Ascending aorta (tissue), 2 donors: ENCODE data around the gene ACBD4. TPM values are rescaled to one million over a fixed set of nuclear protein-coding genes. Genes with fewer than 3 reads are reported as not detected.
A peak's percentile ranks its signal among the peaks of the same experiment; 100 is the strongest.

Experiments used
- DNase-seq, 2 donors: peaks; one replicate each; pipeline ENCODE4 v3.0.0-alpha.2; 2019; ENCODE audit warnings: low spot score in 2 of 2
- H3K27ac ChIP-seq, 2 donors: fragments of 200-600 bp; sonication (generic); one replicate each; pipeline ENCODE4 v1.5.1; 2016 to 2017; ENCODE audit warnings: mild to moderate bottlenecking in 1 of 2
- H3K27me3 ChIP-seq: fragments of 200-600 bp; sonication (generic); one replicate; pipeline ENCODE4 v1.5.1; 2017
- H3K36me3 ChIP-seq, 2 donors: fragments of 200-600 bp; sonication (generic); one replicate each; pipeline ENCODE4 v1.5.1; 2016
- H3K4me1 ChIP-seq, 2 donors: fragments of 200-600 bp; sonication (generic); one replicate each; pipeline ENCODE4 v1.5.1; 2016 to 2017; ENCODE audit warnings: mild to moderate bottlenecking in 1 of 2
- H3K4me3 ChIP-seq, 2 donors: fragments of 200-600 bp; sonication (generic); one replicate each; pipeline ENCODE4 v1.5.1; 2016 to 2017; ENCODE audit warnings: mild to moderate bottlenecking in 1 of 2
- H3K9me3 ChIP-seq, 2 donors: fragments of 200-600 bp; sonication (generic); one replicate each; pipeline ENCODE4 v1.5.1; 2016
- intact Hi-C: fragments of 100-400 bp; cut with DNase I; formaldehyde crosslinking; loops from one replicate; pipeline ENCODE4 v1.15.1; 2023
- total RNA-seq: library from RNA; depleted of rRNA; stranded (reverse); fragments of >200 nt; gene quantifications from one replicate; pipeline ENCODE4 v1.1.0, GENCODE V29; 2016
- TF ChIP-seq, protein P1 (sequence below), 3 experiments: fragments of 200-600 bp in 2 of 3; fragments of 450-650 bp in 1 of 3; sonication (generic) in 2 of 3; IDR thresholded peaks; one replicate each; pipeline ENCODE4 v1.5.1; 2016 to 2019; ENCODE audit warnings: antibody characterized with exemption in 3 of 3, mild to moderate bottlenecking in 1 of 3, moderate library complexity in 1 of 3

The ACBD4 gene
- total RNA-seq, 1 donor from 2014 or later, result 14.7 TPM

DNA sequence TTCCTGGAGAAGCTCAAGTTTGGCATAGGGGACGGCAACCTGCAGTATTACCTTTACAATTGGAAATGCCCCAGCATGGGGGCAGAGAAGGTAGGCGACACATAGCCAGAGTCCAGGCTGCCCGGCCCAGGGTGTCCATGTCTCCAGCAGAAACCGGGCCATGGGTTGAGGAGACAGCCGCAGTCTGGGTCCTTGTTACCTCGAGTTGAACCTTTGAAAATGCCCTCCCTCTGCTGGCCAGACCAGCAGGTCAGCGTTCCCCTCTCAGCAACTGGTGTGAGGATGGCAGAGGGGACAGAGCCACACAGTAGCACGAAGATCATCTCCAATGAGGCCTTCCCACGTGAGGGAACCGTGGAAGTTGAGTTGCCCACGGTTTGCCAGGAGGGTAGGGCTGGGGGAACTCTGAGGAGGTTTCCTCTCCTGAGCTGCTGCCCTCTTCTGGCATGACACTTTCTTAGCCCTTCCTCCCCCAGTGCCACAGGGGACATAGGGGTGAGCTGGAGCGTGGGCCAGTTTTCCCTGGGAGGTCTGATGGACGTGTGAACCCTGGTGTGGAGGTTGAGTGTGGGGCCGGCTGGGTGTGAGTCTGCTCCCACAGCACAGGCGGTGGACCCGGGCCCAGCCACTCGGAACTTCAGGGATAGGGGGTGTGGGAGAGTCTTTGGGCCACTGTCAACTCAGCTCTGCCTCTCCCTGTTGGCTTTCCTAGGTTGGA is 30.4 kb upstream of the ACBD4 start:
- peaks cover 9 to 17% of the 10 kb centered on the region in 2 donors for H3K4me1 ChIP-seq
- H3K4me3 ChIP-seq, result no peak overlapping the region
- H3K27ac ChIP-seq, result peak overlapping the region; percentile 17 to 50
- DNase-seq, result no peak
- H3K27me3 ChIP-seq, result no peaks in the 10 kb centered on the region
- TF ChIP-seq, protein P1, sequence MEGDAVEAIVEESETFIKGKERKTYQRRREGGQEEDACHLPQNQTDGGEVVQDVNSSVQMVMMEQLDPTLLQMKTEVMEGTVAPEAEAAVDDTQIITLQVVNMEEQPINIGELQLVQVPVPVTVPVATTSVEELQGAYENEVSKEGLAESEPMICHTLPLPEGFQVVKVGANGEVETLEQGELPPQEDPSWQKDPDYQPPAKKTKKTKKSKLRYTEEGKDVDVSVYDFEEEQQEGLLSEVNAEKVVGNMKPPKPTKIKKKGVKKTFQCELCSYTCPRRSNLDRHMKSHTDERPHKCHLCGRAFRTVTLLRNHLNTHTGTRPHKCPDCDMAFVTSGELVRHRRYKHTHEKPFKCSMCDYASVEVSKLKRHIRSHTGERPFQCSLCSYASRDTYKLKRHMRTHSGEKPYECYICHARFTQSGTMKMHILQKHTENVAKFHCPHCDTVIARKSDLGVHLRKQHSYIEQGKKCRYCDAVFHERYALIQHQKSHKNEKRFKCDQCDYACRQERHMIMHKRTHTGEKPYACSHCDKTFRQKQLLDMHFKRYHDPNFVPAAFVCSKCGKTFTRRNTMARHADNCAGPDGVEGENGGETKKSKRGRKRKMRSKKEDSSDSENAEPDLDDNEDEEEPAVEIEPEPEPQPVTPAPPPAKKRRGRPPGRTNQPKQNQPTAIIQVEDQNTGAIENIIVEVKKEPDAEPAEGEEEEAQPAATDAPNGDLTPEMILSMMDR (IDR thresholded peaks at IDR 0.05), result no peak
- H3K36me3 ChIP-seq, result peaks cover 66 to 72% of the 10 kb centered on the region in 2 donors
- no peaks in the 10 kb centered on the region for H3K9me3 ChIP-seq
- intact Hi-C loops, result no loop called here

DNA sequence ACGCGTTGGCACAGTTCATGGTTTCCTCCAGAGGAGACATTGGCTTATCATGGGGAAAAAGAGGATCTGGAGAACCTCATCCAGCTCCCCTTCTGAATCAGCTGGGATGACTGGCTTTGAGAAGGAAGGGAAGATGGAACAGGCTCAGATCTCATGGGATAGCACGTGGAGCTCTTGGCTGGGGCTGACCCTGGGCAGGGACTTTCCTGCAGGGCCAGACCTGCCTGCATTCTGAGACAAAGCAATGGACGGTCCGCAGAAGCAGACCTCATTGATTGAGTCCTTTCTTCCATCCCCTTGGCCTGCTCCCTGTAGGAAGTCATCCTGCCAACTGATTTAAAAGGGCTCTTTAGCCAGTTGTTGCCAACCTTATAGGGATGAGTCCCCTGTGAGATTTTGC is 29.4 kb upstream of the ACBD4 start:
- H3K4me1 ChIP-seq, result peaks cover 16 to 27% of the 10 kb centered on the region in 2 donors
- H3K9me3 ChIP-seq, result no peaks in the 10 kb centered on the region
- peak overlapping the region; percentile 50 to 66 for H3K27ac ChIP-seq
- DNase-seq, result no peak
- intact Hi-C loops, result no loop called here
- TF ChIP-seq, protein P1 (IDR thresholded peaks at IDR 0.05), result no peak
- H3K27me3 ChIP-seq, result no peaks in the 10 kb centered on the region
- peaks cover 61 to 68% of the 10 kb centered on the region in 2 donors for H3K36me3 ChIP-seq
- H3K4me3 ChIP-seq, result no peak overlapping the region

DNA sequence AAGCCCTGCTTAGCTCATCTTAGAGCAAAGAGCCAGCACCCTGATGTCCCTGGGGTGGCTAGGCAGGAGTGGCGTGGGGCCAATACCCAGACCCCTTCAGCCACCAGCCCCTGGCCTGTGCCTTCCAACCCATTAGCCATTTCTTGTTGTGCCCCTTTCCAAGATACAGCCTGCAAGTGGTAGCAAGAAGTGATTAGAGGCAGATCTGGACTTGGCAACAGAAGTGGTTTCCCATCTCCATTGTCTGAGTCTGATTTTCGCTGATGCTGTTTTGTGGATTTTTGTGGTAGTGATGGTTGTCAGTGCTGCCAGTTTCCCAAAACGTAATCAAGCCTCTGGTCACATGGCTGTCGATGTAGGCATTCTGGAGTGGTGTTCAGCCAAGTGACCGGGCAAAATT is 28.9 kb upstream of the ACBD4 start:
- Histone ChIP-seq H3K4me3 (no peak overlapping the region), H3K9me3 (no peaks in the 10 kb centered on the region)
- intact Hi-C loops, result no loop called here

DNA sequence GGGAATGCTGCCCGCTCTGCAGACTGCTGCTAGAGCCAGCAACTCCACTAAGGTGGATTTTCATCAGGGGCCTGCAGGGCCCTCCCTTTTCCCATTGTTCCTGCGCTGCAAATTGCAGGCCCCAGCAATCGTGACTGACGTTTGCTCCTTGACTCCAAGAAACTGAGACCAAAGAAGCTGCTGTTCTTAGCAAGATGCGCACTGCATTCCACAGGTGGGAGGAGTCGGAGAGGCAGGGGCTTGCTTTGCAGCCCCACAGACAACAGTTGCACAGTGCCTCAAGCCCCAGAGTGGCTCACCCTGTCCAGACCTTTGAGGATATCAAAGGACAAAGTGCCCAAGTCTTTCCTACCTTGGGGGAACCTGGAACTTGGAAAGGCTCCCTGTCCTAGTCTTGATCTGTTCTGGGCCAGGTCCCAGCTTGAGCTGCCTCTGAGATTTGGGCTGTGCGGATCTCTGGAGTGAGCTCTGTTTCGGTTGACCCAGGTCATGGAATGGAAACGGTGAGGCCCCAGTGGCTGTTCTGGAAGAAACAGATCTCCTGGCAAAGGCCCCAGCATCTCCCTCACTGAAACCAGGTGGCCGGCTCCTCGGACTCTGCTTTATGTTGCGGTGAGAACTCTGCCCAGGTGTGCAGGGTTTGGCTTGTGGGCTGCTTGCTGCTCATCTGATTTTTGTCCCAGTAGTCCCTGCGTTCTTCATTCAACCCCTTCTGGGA is 28.0 kb upstream of the ACBD4 start:
- Histone ChIP-seq H3K9me3 (no peaks in the 10 kb centered on the region), H3K4me3 (no peak overlapping the region), H3K27me3 (no peaks in the 10 kb centered on the region), H3K27ac (peak overlapping the region; percentile 50 to 81), H3K4me1 (peaks cover 14 to 34% of the 10 kb centered on the region in 2 donors), H3K36me3 (peaks cover 56 to 65% of the 10 kb centered on the region in 2 donors)
- intact Hi-C loops, result no loop called here
- no peak for DNase-seq
- TF ChIP-seq, protein P1 (IDR thresholded peaks at IDR 0.05), result no peak

More for the DNA sequence above, 28.9 kb upstream of the ACBD4 start:
- DNase-seq, result no peak
- H3K4me1 ChIP-seq, result peaks cover 17 to 32% of the 10 kb centered on the region in 2 donors
- H3K27me3 ChIP-seq, result no peaks in the 10 kb centered on the region
- peak overlapping the region; percentile 50 to 66 for H3K27ac ChIP-seq
- peaks cover 60 to 67% of the 10 kb centered on the region in 2 donors for H3K36me3 ChIP-seq
- TF ChIP-seq, protein P1 (IDR thresholded peaks at IDR 0.05), result no peak

DNA sequence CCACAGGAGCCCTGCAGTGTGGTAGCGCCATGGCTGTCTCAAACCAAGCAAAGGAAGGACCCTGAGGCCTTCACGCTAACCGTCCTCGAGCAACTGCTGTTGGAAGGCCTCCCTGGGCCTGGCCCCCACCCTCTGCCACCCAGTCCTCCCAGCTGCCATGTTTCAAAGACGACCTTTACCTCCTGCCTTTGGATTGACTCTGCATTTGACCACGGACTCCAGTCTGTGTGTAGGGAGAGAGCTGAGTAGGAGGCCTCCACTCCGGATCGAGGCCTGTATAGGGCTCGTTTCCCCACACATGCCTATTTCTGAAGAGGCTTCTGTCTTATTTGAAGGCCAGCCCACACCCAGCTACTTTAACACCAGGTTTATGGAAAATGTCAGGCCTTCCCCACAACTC is 27.4 kb upstream of the ACBD4 start:
- Histone ChIP-seq H3K9me3 (no peaks in the 10 kb centered on the region), H3K4me1 (peaks cover 14 to 35% of the 10 kb centered on the region in 2 donors)
- intact Hi-C loops, result no loop called here

More for the DNA sequence above, 27.4 kb upstream of the ACBD4 start:
- Histone ChIP-seq H3K36me3 (peaks cover 58 to 68% of the 10 kb centered on the region in 2 donors), H3K27me3 (no peaks in the 10 kb centered on the region), H3K27ac (peak overlapping the region in 1 of 2 donors; percentile 81), H3K4me3 (no peak overlapping the region)
- DNase-seq, result no peak
- TF ChIP-seq, protein P1 (IDR thresholded peaks at IDR 0.05), result no peak
